Uterus (tissue), 2 donors: ENCODE measurements around the gene DPP10.

Experiments used
- CTCF ChIP-seq, 4 experiments: fragments of 200-600 bp in 2 of 4; fragments of 450-650 bp in 2 of 4; sonication (generic) in 2 of 4; IDR thresholded peaks; one replicate each; pipeline ENCODE4 v1.5.1; 2016 to 2019; ENCODE audit warnings: antibody characterized with exemption in 4 of 4, mild to moderate bottlenecking in 2 of 4, moderate library complexity in 1 of 4
- POLR2A ChIP-seq, 2 donors: fragments of 450-650 bp; IDR thresholded peaks; one replicate each; pipeline ENCODE4 v1.6.1; 2016; ENCODE audit warnings: antibody characterized with exemption in 2 of 2, mild to moderate bottlenecking in 1 of 2, moderate library complexity in 1 of 2

- TF ChIP-seq CTCF (IDR thresholded peaks at IDR 0.05): no peak
- no peak for TF ChIP-seq POLR2A (IDR thresholded peaks at IDR 0.05)
Measured at GRCh38 chr2:115412501-115412900, 970.1 kb downstream of the DPP10 start.
